NCI-H524 (cell line): ENCODE measurements around the gene TMEM115.
"Not testable (repeated sequence)": the region's sequence is repeated elsewhere in the genome, so short reads cannot be mapped to it uniquely, and the experiment has no call there.

Source experiments
- DNase-seq, 2 experiments: peaks; one replicate each; lab custom pipeline; 2025; lab: John Stamatoyannopoulos, UW

Gene TMEM115

DNA sequence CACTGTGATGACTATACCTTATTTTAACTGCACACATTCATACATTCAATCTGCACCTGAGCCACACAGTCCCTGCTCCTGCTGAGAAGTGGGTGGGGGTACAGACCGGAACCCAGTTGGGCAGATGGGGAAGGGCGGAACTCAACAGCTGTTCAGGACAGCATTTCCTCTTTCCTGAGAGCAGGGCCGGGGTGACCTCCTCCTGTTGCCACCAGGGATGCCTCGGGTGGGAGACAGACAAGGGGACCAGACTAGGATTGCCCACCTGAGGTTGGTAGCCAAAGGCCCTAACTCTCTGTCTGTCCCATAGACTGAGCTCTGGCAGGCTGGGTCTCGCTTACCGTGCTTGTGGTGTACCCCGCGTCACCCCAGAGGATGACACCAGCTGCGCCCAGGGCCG is 40.7 kb downstream of the TMEM115 start:
- no peak for DNase-seq

DNA sequence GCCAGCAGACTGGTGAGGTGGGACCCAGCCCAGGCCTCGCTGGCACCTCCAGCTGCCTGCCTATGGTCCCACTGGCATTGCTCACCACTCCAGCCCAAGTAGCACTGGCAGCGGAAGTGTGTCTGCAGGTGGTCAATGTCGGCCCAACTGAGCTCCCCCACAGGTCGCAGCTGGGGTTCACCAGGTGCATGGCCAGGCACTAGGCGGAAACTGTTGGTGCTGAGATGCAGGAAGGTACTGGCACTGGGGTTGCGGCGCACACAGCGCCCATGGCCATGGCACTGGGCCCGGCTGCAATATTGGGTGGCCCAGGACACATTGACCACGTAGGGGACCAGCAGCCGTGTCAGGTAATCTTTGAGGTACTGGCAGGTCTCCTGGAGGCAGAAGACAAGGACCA is 41.2 kb downstream of the TMEM115 start:
- DNase-seq = no peak

DNA sequence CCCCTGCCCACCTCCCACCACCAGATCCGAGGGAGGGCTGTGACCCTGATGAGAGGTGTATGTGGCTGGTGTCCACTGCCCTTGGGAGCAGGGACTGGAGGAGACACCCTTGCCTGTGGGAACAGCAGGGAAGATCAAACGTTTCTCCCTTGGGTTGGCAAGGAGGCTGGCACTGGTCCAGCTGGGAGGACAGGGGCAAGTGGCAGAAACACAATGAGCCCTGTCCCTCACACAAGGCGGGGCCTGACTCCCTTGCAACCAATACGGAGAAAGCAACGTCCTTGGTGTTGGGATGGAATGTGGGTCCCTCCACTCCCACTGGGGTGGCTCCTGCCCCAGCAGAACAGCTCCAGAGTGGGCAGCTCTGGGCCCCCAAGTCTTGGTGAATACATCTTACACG is 42.0 kb downstream of the TMEM115 start:
- no peak for DNase-seq

DNA sequence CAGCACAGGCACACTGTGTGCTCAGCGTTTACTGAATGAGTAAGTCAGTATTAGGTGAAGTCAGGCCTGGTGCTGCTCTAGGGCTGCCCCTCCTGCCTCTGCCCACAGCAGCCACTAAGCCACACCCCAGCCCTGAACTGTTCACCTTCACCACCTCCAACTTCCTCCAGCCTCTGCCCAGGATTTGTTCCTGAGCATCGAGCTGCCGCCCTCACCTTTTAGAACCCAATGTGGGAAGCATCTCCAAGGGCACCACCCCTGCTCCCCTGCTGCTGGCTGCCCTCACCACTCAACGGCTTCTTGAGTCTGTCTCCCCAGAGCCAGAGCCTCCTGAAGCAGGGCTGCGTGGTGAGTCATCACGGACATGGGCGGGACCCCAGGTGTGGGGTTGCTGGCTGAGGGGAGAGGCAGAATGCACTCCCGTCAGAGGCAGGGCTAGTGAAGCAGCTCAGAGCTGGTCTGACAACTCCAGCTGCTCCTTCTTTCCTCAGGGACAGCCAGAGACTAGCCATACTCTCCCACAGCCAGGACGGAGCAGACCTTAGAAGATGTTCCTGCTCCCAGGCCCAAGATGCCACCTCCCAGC is 42.6 kb downstream of the TMEM115 start:
- no peak for DNase-seq

DNA sequence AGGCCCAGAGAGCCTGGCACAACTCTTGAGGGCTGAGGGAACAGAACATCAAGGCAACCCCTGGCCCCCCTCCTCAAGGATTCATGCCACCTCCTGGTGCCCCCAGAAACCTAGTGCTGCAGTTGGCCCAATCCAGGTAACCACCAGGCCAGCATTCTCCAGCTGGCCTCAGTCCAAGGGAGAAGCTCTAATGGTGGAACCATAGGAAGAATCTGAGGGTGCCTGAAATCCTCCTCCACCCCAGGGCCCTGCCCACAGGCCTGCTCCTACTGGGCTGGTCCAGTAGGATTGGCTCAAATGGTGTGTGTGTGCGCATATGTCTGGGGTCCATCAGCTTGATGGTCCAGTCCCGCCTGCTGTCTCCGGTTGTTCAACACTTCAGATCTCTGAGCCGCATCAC is 44.5 kb downstream of the TMEM115 start:
- no peak for DNase-seq

DNA sequence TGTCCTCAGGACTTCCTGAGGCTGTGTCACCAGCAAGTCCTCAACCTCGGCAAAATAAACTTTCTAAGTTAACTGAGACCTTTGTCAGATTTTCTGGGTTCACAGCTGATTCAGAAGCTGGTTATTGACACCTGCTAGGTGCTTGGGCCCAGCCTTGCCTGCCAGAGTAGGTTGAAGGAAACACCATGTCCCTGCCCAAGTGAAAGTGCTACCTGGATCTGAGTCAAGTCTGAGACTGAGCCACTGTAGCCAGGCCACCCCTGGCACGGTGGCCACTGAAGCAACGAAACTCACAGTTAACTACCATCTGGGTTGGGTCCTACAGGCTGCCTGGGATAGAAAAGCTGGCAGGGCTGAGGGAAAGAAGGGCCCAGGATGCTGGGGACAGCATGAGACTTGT is 45.0 kb downstream of the TMEM115 start:
- DNase-seq = no peak

DNA sequence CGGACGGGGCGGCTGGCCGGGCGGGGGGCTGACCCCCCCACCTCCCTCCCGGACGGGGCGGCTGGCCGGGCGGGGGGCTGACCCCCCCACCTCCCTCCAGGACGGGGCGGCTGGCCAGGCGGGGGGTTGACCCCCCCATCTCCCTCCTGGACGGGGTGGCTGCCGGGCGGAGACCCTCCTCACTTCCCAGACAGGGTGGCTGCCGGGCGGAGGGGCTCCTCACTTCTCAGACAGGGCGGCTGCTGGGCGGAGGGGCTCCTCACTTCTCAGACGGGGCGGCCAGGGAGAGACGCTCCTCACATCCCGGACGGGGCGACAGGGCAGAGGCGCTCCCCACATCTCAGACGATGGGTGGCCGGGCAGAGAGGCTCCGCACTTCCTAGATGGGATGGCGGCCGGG is 47.3 kb downstream of the TMEM115 start:
- DNase-seq = not testable (repeated sequence)
